Testis (tissue), 2 donors: ENCODE data around the gene DCAF10.

Source experiments
- POLR2A ChIP-seq: fragments of 450-650 bp; IDR thresholded peaks from one replicate; pipeline ENCODE4 v1.6.1; 2017; ENCODE audit warnings: antibody characterized with exemption, mild to moderate bottlenecking, moderate library complexity
- TF ChIP-seq, protein P1 (sequence below), 3 experiments: fragments of 450-650 bp in 2 of 3; fragments of 200-600 bp in 1 of 3; sonication (generic) in 1 of 3; IDR thresholded peaks; one replicate each; pipeline ENCODE4 v1.5.1; 2016 to 2019; ENCODE audit warnings: antibody characterized with exemption in 3 of 3, mild to moderate bottlenecking in 2 of 3, moderate library complexity in 1 of 3

DNA sequence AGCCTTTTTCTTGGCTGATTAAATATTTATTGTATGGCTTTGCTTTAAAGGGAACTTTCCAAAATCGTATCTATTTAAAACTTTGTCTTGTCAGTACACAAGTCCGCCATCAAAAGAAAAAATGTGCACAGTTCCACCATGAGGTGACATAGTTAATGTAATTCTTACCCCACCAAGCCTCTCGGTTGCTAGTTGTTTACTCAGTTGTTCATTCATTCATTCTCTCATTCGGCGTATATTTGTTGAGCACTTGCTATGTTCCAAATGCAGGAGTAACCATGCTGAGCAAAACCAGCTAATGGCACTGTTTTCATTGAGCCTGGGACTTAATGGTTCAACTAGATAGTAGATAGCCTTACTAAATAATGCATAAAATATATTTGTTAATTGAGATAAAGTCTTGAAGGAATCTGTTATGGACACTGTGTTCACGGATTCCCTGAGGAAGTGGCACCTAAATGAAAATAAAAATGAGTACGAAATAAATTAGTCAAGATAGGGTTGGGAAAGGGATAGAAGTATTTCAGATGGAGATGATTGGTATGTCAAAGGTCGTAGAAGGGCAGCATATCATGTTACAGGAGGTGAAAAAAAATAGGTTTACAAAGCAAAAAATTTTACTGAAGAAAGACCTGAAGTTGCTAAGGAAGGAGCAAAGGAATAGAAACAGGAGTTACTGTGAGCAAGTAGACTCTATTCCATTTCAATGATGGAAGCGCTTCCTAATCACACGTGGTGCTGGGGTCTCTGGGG lies 1.5 kb downstream of the DCAF10 start:
- TF ChIP-seq, protein P1, sequence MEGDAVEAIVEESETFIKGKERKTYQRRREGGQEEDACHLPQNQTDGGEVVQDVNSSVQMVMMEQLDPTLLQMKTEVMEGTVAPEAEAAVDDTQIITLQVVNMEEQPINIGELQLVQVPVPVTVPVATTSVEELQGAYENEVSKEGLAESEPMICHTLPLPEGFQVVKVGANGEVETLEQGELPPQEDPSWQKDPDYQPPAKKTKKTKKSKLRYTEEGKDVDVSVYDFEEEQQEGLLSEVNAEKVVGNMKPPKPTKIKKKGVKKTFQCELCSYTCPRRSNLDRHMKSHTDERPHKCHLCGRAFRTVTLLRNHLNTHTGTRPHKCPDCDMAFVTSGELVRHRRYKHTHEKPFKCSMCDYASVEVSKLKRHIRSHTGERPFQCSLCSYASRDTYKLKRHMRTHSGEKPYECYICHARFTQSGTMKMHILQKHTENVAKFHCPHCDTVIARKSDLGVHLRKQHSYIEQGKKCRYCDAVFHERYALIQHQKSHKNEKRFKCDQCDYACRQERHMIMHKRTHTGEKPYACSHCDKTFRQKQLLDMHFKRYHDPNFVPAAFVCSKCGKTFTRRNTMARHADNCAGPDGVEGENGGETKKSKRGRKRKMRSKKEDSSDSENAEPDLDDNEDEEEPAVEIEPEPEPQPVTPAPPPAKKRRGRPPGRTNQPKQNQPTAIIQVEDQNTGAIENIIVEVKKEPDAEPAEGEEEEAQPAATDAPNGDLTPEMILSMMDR (IDR thresholded peaks at IDR 0.05) = no peak
- no peak for TF ChIP-seq POLR2A
